PFSK-1 (cell line): ENCODE results near the gene CACNA2D2.

Experiments
- POLR2AphosphoS5 ChIP-seq: IDR thresholded peaks from 2 replicates; pipeline ENCODE4 v1.6.1; 2012; ENCODE audit warnings: low read depth, mild to moderate bottlenecking, control low read depth, low read length, moderate library complexity
- TF ChIP-seq, protein P1 (sequence below), 2 experiments: IDR thresholded peaks; 2 replicates each; pipeline versions ENCODE4 v1.6.1 to v1.8.0; 2011 to 2012; ENCODE audit warnings: low read depth in 2 of 2, low read length in 2 of 2, control low read depth in 1 of 2, inconsistent platforms in 1 of 2, mild to moderate bottlenecking in 1 of 2, moderate library complexity in 1 of 2; ENCODE audit not compliant: insufficient read depth in 1 of 2

DNA sequence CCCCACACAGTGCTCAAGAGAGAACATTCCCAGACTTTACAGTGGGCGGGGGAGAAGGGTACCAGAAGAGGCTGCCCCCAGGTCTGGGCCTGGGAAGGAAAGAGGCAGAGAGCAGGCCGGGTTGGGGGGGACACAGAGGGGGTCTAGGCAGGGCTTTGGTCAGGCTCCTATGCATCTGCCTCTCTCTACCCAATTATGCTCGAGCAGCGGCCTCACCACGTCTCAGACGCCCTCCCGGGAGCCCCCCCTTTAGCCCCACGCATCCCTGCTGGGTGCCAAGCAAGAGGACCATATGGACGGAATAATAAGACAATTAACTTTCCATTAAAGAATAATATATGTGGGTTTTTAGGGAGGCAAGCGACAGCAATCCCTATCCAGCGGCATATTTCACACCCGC, 32.8 kb downstream of the CACNA2D2 start:
- TF ChIP-seq, protein P1, sequence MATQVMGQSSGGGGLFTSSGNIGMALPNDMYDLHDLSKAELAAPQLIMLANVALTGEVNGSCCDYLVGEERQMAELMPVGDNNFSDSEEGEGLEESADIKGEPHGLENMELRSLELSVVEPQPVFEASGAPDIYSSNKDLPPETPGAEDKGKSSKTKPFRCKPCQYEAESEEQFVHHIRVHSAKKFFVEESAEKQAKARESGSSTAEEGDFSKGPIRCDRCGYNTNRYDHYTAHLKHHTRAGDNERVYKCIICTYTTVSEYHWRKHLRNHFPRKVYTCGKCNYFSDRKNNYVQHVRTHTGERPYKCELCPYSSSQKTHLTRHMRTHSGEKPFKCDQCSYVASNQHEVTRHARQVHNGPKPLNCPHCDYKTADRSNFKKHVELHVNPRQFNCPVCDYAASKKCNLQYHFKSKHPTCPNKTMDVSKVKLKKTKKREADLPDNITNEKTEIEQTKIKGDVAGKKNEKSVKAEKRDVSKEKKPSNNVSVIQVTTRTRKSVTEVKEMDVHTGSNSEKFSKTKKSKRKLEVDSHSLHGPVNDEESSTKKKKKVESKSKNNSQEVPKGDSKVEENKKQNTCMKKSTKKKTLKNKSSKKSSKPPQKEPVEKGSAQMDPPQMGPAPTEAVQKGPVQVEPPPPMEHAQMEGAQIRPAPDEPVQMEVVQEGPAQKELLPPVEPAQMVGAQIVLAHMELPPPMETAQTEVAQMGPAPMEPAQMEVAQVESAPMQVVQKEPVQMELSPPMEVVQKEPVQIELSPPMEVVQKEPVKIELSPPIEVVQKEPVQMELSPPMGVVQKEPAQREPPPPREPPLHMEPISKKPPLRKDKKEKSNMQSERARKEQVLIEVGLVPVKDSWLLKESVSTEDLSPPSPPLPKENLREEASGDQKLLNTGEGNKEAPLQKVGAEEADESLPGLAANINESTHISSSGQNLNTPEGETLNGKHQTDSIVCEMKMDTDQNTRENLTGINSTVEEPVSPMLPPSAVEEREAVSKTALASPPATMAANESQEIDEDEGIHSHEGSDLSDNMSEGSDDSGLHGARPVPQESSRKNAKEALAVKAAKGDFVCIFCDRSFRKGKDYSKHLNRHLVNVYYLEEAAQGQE (IDR thresholded peaks at IDR 0.05; ENCODE audit: insufficient read depth in 1 of 2, low read depth in 2 of 2, low read length in 2 of 2), result no peak
- TF ChIP-seq POLR2AphosphoS5, result no peak
